ENCODE measurements around the gene ZNF582.

The ZNF582 gene

GRCh38 chr19:56393119-56394012 is at the start of gene ZNF582:
ZNF582 (minus strand) TSS chr19:56393534; CDS start chr19:56391752, 1,782 bp downstream.
- peak; percentile 97 for DNase-seq

- no peak for DNase-seq
Observed at GRCh38 chr19:56441206-56441792, 48.0 kb upstream of the ZNF582 start.

- DNase-seq, result no peak
Observed at GRCh38 chr19:56423985-56424353, 30.6 kb upstream of the ZNF582 start.

- no peak for DNase-seq
Observed at GRCh38 chr19:56423276-56423984, 30.1 kb upstream of the ZNF582 start.

GRCh38 chr19:56405062-56405461 is 11.7 kb upstream of the ZNF582 start:
- DNase-seq, result no peak

- DNase-seq, result no peak
Observed at GRCh38 chr19:56404705-56405056, 11.3 kb upstream of the ZNF582 start.

- DNase-seq, result peak; percentile 98
Observed at GRCh38 chr19:56403764-56404704, 10.7 kb upstream of the ZNF582 start, which contains the start of gene ZNF583. ZNF583 (plus strand) TSS chr19:56404332; CDS start chr19:56407115, 2,783 bp downstream.

GRCh38 chr19:56403261-56403660 is 9.9 kb upstream of the ZNF582 start:
- no peak for DNase-seq

GRCh38 chr19:56400485-56400884 is 7.2 kb upstream of the ZNF582 start:
- DNase-seq, result no peak

GRCh38 chr19:56398809-56399208 is 5.5 kb upstream of the ZNF582 start:
- DNase-seq, result no peak

- no peak for DNase-seq
Observed at GRCh38 chr19:56383826-56384605, 9.3 kb downstream of the ZNF582 start.

GRCh38 chr19:56377105-56377924 is 16.0 kb downstream of the ZNF582 start:
- no peak for DNase-seq

- DNase-seq, result no peak
Observed at GRCh38 chr19:56372281-56372680, 21.1 kb downstream of the ZNF582 start.

- DNase-seq, result no peak
Observed at GRCh38 chr19:56369886-56370676, 23.3 kb downstream of the ZNF582 start.

- peak; percentile 96 for DNase-seq
Observed at GRCh38 chr19:56367829-56368711, 25.3 kb downstream of the ZNF582 start.

- DNase-seq, result no peak
Observed at GRCh38 chr19:56360841-56361240, 32.5 kb downstream of the ZNF582 start.

GRCh38 chr19:56356944-56357343 is 36.4 kb downstream of the ZNF582 start:
- DNase-seq, result no peak

- no peak for DNase-seq
Observed at GRCh38 chr19:56355517-56355916, 37.8 kb downstream of the ZNF582 start.

GRCh38 chr19:56351208-56351607 is 42.1 kb downstream of the ZNF582 start:
- no peak for DNase-seq

Data from femur (tissue), 1 donor.